Tibial nerve (tissue), 4 donors: ENCODE results near the gene LSM14B. TPM values are rescaled to one million over a fixed set of nuclear protein-coding genes. Genes with fewer than 3 reads are reported as not detected.

Experiments used
- DNase-seq, 2 donors: peaks; one replicate each; pipeline ENCODE4 v3.0.0-alpha.2; 2019; ENCODE audit warnings: low spot score in 2 of 2
- H3K27ac ChIP-seq, 4 donors: fragments of 200-600 bp; sonication (generic) in 3 of 4; one replicate each; pipeline ENCODE4 v1.5.1; 2017 to 2019; ENCODE audit warnings: mild to moderate bottlenecking in 1 of 4
- H3K27me3 ChIP-seq, 2 donors: fragments of 200-600 bp; sonication (generic) in 1 of 2; one replicate each; pipeline versions ENCODE4 v1.5.1 to v1.6.0; 2017 to 2019
- H3K36me3 ChIP-seq, 3 donors: fragments of 200-600 bp; sonication (generic); one replicate each; pipeline ENCODE4 v1.5.1; 2018 to 2019
- H3K4me1 ChIP-seq, 4 donors: fragments of 200-600 bp; sonication (generic) in 3 of 4; one replicate each; pipeline ENCODE4 v1.5.1; 2017 to 2019
- H3K4me3 ChIP-seq, 4 donors: fragments of 200-600 bp; sonication (generic) in 3 of 4; one replicate each; pipeline ENCODE4 v1.5.1; 2017 to 2019; ENCODE audit warnings: mild to moderate bottlenecking in 1 of 4, moderate library complexity in 1 of 4
- H3K9me3 ChIP-seq, 4 donors: fragments of 200-600 bp; sonication (generic) in 3 of 4; one replicate each; pipeline ENCODE4 v1.5.1; 2017 to 2019
- EP300 ChIP-seq, 2 donors: sonication (generic); formaldehyde crosslinking; IDR thresholded peaks; one replicate each; pipeline ENCODE4 v1.6.1; 2017; ENCODE audit warnings: antibody characterized with exemption in 2 of 2, mild to moderate bottlenecking in 1 of 2
- POLR2A ChIP-seq, 2 donors: fragments of 450-650 bp; IDR thresholded peaks; one replicate each; pipeline ENCODE4 v1.6.1; 2017; ENCODE audit warnings: antibody characterized with exemption in 2 of 2, mild to moderate bottlenecking in 2 of 2, moderate library complexity in 2 of 2
- WGBS, 2 donors: methylation state at CpG; one replicate each; pipeline ENCODE4 v1.1.5; 2018; 5-methylcytosine and 5-hydroxymethylcytosine counted together
- total RNA-seq, 4 donors: library from RNA; depleted of rRNA; stranded (reverse); fragments of >200 nt; gene quantifications; one replicate each; pipeline ENCODE4 v1.1.0, GENCODE V29; 2016
- TF ChIP-seq, protein P1 (sequence below), 5 experiments: fragments of 200-600 bp in 3 of 5; fragments of 450-650 bp in 2 of 5; sonication (generic) in 3 of 5; IDR thresholded peaks; one replicate each; pipeline ENCODE4 v1.5.1; 2016 to 2019; ENCODE audit warnings: antibody characterized with exemption in 5 of 5, mild to moderate bottlenecking in 3 of 5, moderate library complexity in 2 of 5

Gene LSM14B
- total RNA-seq, 4 donors from 2014 or later, result 23.8 to 32.6 (median 28.5) TPM

DNA sequence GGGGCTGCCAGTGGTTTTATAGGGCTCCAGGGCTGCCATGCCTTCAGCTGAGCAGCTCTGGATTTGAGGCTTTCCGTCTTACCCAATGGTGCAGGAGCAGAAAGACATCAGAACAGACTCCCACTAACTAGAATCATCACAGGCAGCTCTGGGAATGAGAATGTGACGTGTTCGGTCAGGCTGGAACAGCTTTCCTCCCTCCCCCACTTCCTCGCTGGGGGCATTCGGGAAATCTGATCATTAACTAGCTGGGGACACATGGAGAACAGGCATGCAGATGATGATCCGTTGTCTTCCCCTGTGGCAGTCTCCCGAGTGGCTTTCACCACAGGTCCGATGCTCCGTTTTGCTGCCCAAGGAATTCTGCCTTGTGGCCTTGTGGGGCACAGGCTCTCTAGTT, 55.0 kb downstream of the LSM14B start:
- Histone ChIP-seq H3K27me3 (no peaks in the 10 kb centered on the region), H3K27ac (no peak overlapping the region), H3K36me3 (peaks cover 0 to 69% (median 0%) of the 10 kb centered on the region in 3 donors), H3K4me1 (peaks cover 0 to 11% (median 0%) of the 10 kb centered on the region in 4 donors), H3K4me3 (no peak overlapping the region), H3K9me3 (no peaks in the 10 kb centered on the region)
- TF ChIP-seq, protein P1, sequence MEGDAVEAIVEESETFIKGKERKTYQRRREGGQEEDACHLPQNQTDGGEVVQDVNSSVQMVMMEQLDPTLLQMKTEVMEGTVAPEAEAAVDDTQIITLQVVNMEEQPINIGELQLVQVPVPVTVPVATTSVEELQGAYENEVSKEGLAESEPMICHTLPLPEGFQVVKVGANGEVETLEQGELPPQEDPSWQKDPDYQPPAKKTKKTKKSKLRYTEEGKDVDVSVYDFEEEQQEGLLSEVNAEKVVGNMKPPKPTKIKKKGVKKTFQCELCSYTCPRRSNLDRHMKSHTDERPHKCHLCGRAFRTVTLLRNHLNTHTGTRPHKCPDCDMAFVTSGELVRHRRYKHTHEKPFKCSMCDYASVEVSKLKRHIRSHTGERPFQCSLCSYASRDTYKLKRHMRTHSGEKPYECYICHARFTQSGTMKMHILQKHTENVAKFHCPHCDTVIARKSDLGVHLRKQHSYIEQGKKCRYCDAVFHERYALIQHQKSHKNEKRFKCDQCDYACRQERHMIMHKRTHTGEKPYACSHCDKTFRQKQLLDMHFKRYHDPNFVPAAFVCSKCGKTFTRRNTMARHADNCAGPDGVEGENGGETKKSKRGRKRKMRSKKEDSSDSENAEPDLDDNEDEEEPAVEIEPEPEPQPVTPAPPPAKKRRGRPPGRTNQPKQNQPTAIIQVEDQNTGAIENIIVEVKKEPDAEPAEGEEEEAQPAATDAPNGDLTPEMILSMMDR (IDR thresholded peaks at IDR 0.05), result no peak
- TF ChIP-seq POLR2A (IDR thresholded peaks at IDR 0.05) (no peak), EP300 (IDR thresholded peaks at IDR 0.05) (no peak)
- no peak for DNase-seq
- 82 to 84% methylated on average over 9 of the region's 9 CpGs for WGBS, 2 donors

DNA sequence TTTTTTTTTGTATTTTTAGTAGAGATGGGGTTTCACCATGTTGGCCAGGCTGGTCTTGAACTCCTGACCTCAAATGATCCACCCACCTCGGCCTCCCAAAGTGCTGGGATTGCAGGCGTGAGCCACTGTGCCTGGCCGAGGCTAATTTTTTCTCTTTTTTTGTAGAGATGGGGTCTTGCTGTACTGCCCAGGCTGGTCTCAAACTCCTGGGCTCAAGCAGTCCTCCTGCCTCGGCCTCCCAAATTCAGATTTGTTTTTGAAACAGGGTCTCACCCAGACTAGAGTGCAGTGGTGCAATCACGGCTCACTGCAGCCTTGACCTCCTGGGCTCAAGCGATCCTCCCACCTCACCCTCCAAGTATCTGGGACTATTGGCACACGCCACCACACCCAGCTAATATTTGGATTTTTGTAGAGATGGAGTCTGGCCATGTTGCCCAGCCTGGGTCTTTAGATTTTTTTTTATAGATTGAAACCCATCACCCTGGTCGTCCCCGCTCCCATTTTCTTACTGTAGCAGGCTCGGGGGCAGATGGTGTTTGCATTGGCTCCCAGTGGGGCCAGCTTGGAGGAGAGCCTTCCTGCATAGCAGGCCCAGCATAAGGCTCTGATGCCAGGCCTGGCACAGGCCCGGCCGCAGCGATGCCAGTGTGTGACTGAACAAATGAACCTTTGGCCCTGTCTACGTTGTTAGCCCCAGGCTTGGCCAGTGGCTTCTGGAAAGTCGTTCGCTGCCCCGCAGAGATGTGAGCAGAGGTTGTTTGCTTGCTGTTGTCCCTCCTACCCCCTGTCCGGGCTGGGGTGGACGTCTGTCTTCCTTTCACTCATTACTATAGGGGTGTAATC, 56.3 kb downstream of the LSM14B start:
- Histone ChIP-seq H3K27me3 (no peaks in the 10 kb centered on the region), H3K4me1 (peaks cover 0 to 14% (median 2%) of the 10 kb centered on the region in 4 donors), H3K9me3 (no peaks in the 10 kb centered on the region), H3K36me3 (peaks cover 0 to 57% (median 0%) of the 10 kb centered on the region in 3 donors), H3K4me3 (no peak overlapping the region), H3K27ac (no peak overlapping the region)
- TF ChIP-seq, protein P1 (IDR thresholded peaks at IDR 0.05), result no peak
- TF ChIP-seq POLR2A (IDR thresholded peaks at IDR 0.05), result no peak
- no peak for TF ChIP-seq EP300 (IDR thresholded peaks at IDR 0.05)
- no peak for DNase-seq
- 92 to 93% methylated on average over 19 of the region's 19 CpGs for WGBS, 2 donors

DNA sequence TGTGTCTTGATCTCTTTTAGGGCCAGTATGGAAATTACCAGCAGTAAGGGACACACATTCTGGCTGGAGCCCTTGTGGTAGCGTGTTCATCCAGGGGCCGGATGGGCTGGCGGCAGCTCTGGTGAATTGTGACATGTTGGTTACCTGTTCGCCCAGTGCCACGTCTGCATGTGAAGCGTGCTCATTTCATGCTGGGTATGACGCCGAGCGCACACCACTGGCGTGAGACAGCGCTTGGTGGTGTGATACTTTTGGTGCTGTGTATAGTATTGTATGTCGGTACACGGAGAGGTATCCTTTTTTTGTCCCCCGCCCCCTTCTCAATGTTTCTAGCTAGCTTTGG, 56.9 kb downstream of the LSM14B start:
- H3K4me3 ChIP-seq, result no peak overlapping the region
- no peak overlapping the region for H3K27ac ChIP-seq
- no peak for DNase-seq
- H3K4me1 ChIP-seq, result peaks cover 0 to 20% (median 8%) of the 10 kb centered on the region in 4 donors
- H3K36me3 ChIP-seq, result peaks cover 0 to 51% (median 0%) of the 10 kb centered on the region in 3 donors
- 96 to 97% methylated on average over 14 of the region's 14 CpGs for WGBS, 2 donors
- H3K9me3 ChIP-seq, result no peaks in the 10 kb centered on the region
- H3K27me3 ChIP-seq, result no peaks in the 10 kb centered on the region
- TF ChIP-seq, protein P1 (IDR thresholded peaks at IDR 0.05), result no peak
- TF ChIP-seq EP300 (IDR thresholded peaks at IDR 0.05) (no peak), POLR2A (IDR thresholded peaks at IDR 0.05) (no peak)

DNA sequence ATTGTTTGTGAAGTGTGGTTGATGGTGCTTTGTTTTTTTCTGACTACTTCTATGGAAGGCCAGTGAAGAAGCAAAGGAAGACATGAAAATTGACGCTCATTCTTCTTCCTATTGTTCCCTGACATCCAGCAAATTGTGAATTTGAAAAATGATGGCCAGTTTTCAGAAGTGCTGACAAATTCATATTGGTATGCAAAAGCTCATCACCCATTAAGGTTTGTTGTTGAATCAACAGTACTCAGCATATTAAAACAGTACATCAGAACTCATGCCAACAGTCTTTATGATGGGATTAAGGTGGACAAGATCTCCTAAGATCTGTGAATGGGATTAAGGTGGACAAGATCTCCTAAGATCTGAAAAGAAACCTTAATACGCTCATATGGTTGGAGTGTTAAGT, 59.5 kb downstream of the LSM14B start:
- Histone ChIP-seq H3K36me3 (peaks cover 0 to 26% (median 0%) of the 10 kb centered on the region in 3 donors), H3K4me1 (peaks cover 0 to 35% (median 13%) of the 10 kb centered on the region in 4 donors), H3K27ac (no peak overlapping the region), H3K9me3 (no peaks in the 10 kb centered on the region), H3K27me3 (no peaks in the 10 kb centered on the region), H3K4me3 (peak overlapping the region in 1 of 4 donors; percentile 76)
- DNase-seq, result no peak
- TF ChIP-seq, protein P1 (IDR thresholded peaks at IDR 0.05), result no peak
- TF ChIP-seq POLR2A (IDR thresholded peaks at IDR 0.05) (no peak), EP300 (IDR thresholded peaks at IDR 0.05) (no peak)
- 76% methylated on average over 2 of the region's 2 CpGs for WGBS, 2 donors
